Measurements from ENCODE around the gene PDE8B.
"Not testable (repeated sequence)": the region's sequence is repeated elsewhere in the genome, so short reads cannot be mapped to it uniquely, and the experiment has no call there.

Gene PDE8B

GRCh38 chr5:77379558-77380061, 169.1 kb downstream of the PDE8B start:
- no peak for DNase-seq (ENCODE audit: low read depth)
- TF ChIP-seq CTCF (conservative IDR thresholded peaks at IDR 0.05; ENCODE audit: low read depth, low read length), result no peak
- H3K4me3 ChIP-seq (ENCODE audit: low read length), result no peak overlapping the region

DNA sequence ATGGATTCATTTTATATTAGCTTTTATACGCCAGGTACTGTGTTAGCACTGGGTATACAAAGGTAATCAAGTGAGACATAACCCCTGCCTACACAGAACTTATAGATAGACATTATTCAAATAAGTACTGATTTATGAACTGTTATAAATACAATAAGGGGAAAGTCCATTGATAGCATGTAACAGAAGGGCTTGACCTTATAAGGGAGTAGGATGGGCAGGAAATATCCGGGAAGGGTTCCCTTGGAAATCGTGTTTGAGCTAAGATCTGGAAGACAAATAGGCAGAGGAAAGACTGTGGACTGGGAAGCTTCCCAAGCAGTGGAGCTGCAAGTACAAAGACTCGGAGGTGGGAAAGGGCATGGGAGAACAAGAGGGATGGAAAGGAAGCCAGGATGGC, 170.2 kb downstream of the PDE8B start:
- no peak for DNase-seq (ENCODE audit: low read depth)
- TF ChIP-seq CTCF (conservative IDR thresholded peaks at IDR 0.05; ENCODE audit: low read depth, low read length), result no peak
- no peak overlapping the region for H3K4me3 ChIP-seq (ENCODE audit: low read length)

DNA sequence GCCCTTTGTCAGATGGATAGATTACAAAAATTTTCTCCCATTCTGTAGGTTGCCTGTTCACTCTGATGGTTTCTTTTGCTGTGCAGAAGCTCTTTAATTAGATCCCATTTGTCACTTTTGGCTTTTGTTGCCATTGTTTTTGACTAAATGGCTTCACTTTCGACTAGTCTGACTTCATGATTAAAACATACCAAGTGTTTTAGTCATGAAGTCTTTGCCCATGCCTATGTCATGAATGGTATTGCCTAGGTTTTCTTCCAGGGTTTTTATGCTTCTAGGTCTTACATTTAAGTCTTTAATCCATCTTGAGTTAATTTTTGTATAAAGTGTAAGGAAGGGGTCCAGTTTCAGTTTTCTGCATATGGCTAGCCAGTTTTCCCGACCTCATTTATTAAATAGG, 172.9 kb downstream of the PDE8B start:
- H3K4me3 ChIP-seq (ENCODE audit: low read length); DNase-seq (ENCODE audit: low read depth): not testable (repeated sequence)

- not testable (repeated sequence) for H3K4me3 ChIP-seq (ENCODE audit: low read length); DNase-seq (ENCODE audit: low read depth)
Observed at GRCh38 chr5:77386340-77386739, 175.9 kb downstream of the PDE8B start.

DNA sequence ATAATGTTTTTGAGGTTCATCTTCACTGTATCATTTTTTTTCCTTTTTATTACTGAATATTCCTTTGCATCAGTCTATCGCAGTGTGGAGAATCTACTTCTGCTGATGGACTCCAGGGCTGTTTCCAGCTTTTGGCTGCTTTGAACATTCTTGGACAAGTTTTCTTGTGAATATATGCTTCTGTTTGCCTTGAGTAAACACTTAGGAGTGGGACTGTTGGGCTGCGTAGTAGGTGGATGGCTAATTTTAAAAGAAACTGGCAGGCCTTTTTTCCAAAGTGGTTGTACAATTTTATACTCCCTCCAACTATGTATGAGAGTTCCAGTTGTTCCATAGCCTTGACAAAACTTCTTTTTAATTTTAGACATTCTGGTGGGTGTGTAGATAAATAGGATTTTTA, 179.3 kb downstream of the PDE8B start:
- no peak for TF ChIP-seq CTCF (conservative IDR thresholded peaks at IDR 0.05; ENCODE audit: low read depth, low read length)
- H3K4me3 ChIP-seq (ENCODE audit: low read length), result no peak overlapping the region
- DNase-seq (ENCODE audit: low read depth), result no peak

GRCh38 chr5:77390221-77390620, 179.7 kb downstream of the PDE8B start:
- no peak overlapping the region for H3K4me3 ChIP-seq (ENCODE audit: low read length)
- no peak for TF ChIP-seq CTCF (conservative IDR thresholded peaks at IDR 0.05; ENCODE audit: low read depth, low read length)
- no peak for DNase-seq (ENCODE audit: low read depth)

- DNase-seq (ENCODE audit: low read depth), result no peak
- H3K4me3 ChIP-seq (ENCODE audit: low read length), result no peak overlapping the region
Observed at GRCh38 chr5:77390795-77391194, 180.3 kb downstream of the PDE8B start.

GRCh38 chr5:77391240-77391765, 180.8 kb downstream of the PDE8B start:
- no peak overlapping the region for H3K4me3 ChIP-seq (ENCODE audit: low read length)
- DNase-seq (ENCODE audit: low read depth), result no peak
- TF ChIP-seq CTCF (conservative IDR thresholded peaks at IDR 0.05; ENCODE audit: low read depth, low read length), result no peak

More at GRCh38 chr5:77390795-77391194, 180.3 kb downstream of the PDE8B start:
- no peak for TF ChIP-seq CTCF (conservative IDR thresholded peaks at IDR 0.05; ENCODE audit: low read depth, low read length)
